SJCRH30 (cell line): ENCODE data around the gene FGD4. TPM values are rescaled to one million over a fixed set of nuclear protein-coding genes. Genes with fewer than 3 reads are reported as not detected.

Experiments used
- DNase-seq, 2 experiments: peaks; one replicate each; pipeline ENCODE4 v3.0.0-alpha.2; 2015 to 2020
- H3K27ac ChIP-seq: fragments of 250-450 bp; sonication (Bioruptor Pico); 2 replicates; pipeline ENCODE4 v1.5.1; 2020; ENCODE audit warnings: mild to moderate bottlenecking, moderate library complexity
- H3K27me3 ChIP-seq: fragments of 250-450 bp; sonication (Bioruptor Pico); 2 replicates; pipeline ENCODE4 v1.5.1; 2020; ENCODE audit warnings: mild to moderate bottlenecking, moderate library complexity
- H3K36me3 ChIP-seq: fragments of 250-450 bp; sonication (Bioruptor Pico); 2 replicates; pipeline ENCODE4 v1.5.1; 2020; ENCODE audit warnings: mild to moderate bottlenecking, moderate library complexity
- H3K4me1 ChIP-seq: fragments of 250-450 bp; sonication (Bioruptor Pico); 2 replicates; pipeline ENCODE4 v1.5.1; 2020; ENCODE audit warnings: mild to moderate bottlenecking, moderate library complexity
- H3K4me3 ChIP-seq: fragments of 250-450 bp; sonication (Bioruptor Pico); 2 replicates; pipeline ENCODE4 v1.5.1; 2020; ENCODE audit warnings: mild to moderate bottlenecking, moderate library complexity
- H3K9me3 ChIP-seq: fragments of 250-450 bp; sonication (Bioruptor Pico); replicated peaks from 2 replicates; pipeline ENCODE4 v1.5.1; 2020; ENCODE audit warnings: mild to moderate bottlenecking, moderate library complexity
- total RNA-seq: library from RNA; depleted of rRNA; stranded (reverse); fragments of >200 nt; shearing (Covaris generic); gene quantifications from 2 replicates; pipeline ENCODE4 v1.2.3, GENCODE V29; 2014

Gene FGD4
- total RNA-seq, 1 experiment from 2014 or later: 10.3 TPM

GRCh38 chr12:32457251-32458025 lies 58.1 kb downstream of the FGD4 start:
- no peaks in the 10 kb centered on the region for H3K9me3 ChIP-seq

GRCh38 chr12:32460638-32461037 lies 61.3 kb downstream of the FGD4 start:
- Histone ChIP-seq H3K27ac (no peak overlapping the region), H3K27me3 (no peaks in the 10 kb centered on the region), H3K36me3 (no peaks in the 10 kb centered on the region), H3K4me1 (peaks cover 6% of the 10 kb centered on the region), H3K4me3 (no peak overlapping the region), H3K9me3 (no peaks in the 10 kb centered on the region)
- no peak for DNase-seq

More at GRCh38 chr12:32457251-32458025, 58.1 kb downstream of the FGD4 start:
- no peaks in the 10 kb centered on the region for H3K27me3 ChIP-seq
- H3K4me3 ChIP-seq: no peak overlapping the region
- peaks cover 6% of the 10 kb centered on the region for H3K4me1 ChIP-seq
- no peak overlapping the region for H3K27ac ChIP-seq
- no peak for DNase-seq
- H3K36me3 ChIP-seq: no peaks in the 10 kb centered on the region

GRCh38 chr12:32462908-32463307 lies 63.5 kb downstream of the FGD4 start:
- Histone ChIP-seq H3K27me3 (no peaks in the 10 kb centered on the region), H3K4me3 (no peak overlapping the region), H3K36me3 (no peaks in the 10 kb centered on the region), H3K27ac (no peak overlapping the region), H3K4me1 (peaks cover 13% of the 10 kb centered on the region), H3K9me3 (no peaks in the 10 kb centered on the region)
- DNase-seq: no peak

GRCh38 chr12:32466187-32466586 lies 66.8 kb downstream of the FGD4 start:
- H3K4me1 ChIP-seq: peaks cover 19% of the 10 kb centered on the region
- DNase-seq: no peak
- no peak overlapping the region for H3K4me3 ChIP-seq
- H3K36me3 ChIP-seq: no peaks in the 10 kb centered on the region
- H3K27ac ChIP-seq: peak overlapping the region; percentile 34
- H3K27me3 ChIP-seq: no peaks in the 10 kb centered on the region
- no peaks in the 10 kb centered on the region for H3K9me3 ChIP-seq

- Histone ChIP-seq H3K9me3 (no peaks in the 10 kb centered on the region), H3K27ac (peak overlapping the region; percentile 34), H3K36me3 (no peaks in the 10 kb centered on the region), H3K4me1 (peaks cover 19% of the 10 kb centered on the region), H3K4me3 (no peak overlapping the region), H3K27me3 (no peaks in the 10 kb centered on the region)
- peak in 1 of 2 experiments; percentile 68 for DNase-seq
These were observed 67.8 kb downstream of the FGD4 start for GRCh38 chr12:32466986-32467711.

GRCh38 chr12:32467959-32468863 lies 68.9 kb downstream of the FGD4 start:
- Histone ChIP-seq H3K9me3 (no peaks in the 10 kb centered on the region), H3K4me3 (no peak overlapping the region), H3K27ac (no peak overlapping the region), H3K27me3 (no peaks in the 10 kb centered on the region), H3K36me3 (no peaks in the 10 kb centered on the region), H3K4me1 (peaks cover 19% of the 10 kb centered on the region)
- no peak for DNase-seq

- H3K4me3 ChIP-seq: no peak overlapping the region
- peaks cover 19% of the 10 kb centered on the region for H3K4me1 ChIP-seq
- DNase-seq: no peak
- H3K36me3 ChIP-seq: no peaks in the 10 kb centered on the region
- no peak overlapping the region for H3K27ac ChIP-seq
- H3K9me3 ChIP-seq: no peaks in the 10 kb centered on the region
- H3K27me3 ChIP-seq: no peaks in the 10 kb centered on the region
These were observed 71.6 kb downstream of the FGD4 start for GRCh38 chr12:32470936-32471470.

- no peaks in the 10 kb centered on the region for H3K36me3 ChIP-seq
- DNase-seq: no peak
These were observed 72.2 kb downstream of the FGD4 start for GRCh38 chr12:32471591-32472001.

GRCh38 chr12:32475724-32476123 lies 76.4 kb downstream of the FGD4 start:
- Histone ChIP-seq H3K9me3 (peaks cover 3% of the 10 kb centered on the region; the same call in 1 of the 2 replicates), H3K27me3 (no peaks in the 10 kb centered on the region), H3K27ac (no peak overlapping the region), H3K4me3 (no peak overlapping the region), H3K36me3 (no peaks in the 10 kb centered on the region), H3K4me1 (peaks cover 25% of the 10 kb centered on the region)
- no peak for DNase-seq

More at GRCh38 chr12:32471591-32472001, 72.2 kb downstream of the FGD4 start:
- Histone ChIP-seq H3K4me1 (peaks cover 18% of the 10 kb centered on the region), H3K27ac (no peak overlapping the region), H3K9me3 (no peaks in the 10 kb centered on the region), H3K27me3 (no peaks in the 10 kb centered on the region), H3K4me3 (no peak overlapping the region)

GRCh38 chr12:32476446-32476845 lies 77.1 kb downstream of the FGD4 start:
- H3K36me3 ChIP-seq: no peaks in the 10 kb centered on the region
- no peak overlapping the region for H3K4me3 ChIP-seq
- no peaks in the 10 kb centered on the region for H3K27me3 ChIP-seq
- no peak overlapping the region for H3K27ac ChIP-seq
- H3K9me3 ChIP-seq: peaks cover 3% of the 10 kb centered on the region; the same call in 1 of the 2 replicates
- peaks cover 25% of the 10 kb centered on the region for H3K4me1 ChIP-seq
- DNase-seq: no peak

GRCh38 chr12:32477714-32478113 lies 78.4 kb downstream of the FGD4 start:
- Histone ChIP-seq H3K27me3 (no peaks in the 10 kb centered on the region), H3K36me3 (no peaks in the 10 kb centered on the region), H3K27ac (peak overlapping the region; percentile 86), H3K9me3 (peaks cover 3% of the 10 kb centered on the region; the same call in 1 of the 2 replicates), H3K4me3 (peak overlapping the region; percentile 39), H3K4me1 (peaks cover 25% of the 10 kb centered on the region)
- DNase-seq: peak; percentile 67 to 85

- DNase-seq: peak; percentile 33 to 68
- H3K4me3 ChIP-seq: peak overlapping the region; percentile 39
- no peaks in the 10 kb centered on the region for H3K36me3 ChIP-seq
- peak overlapping the region; percentile 86 for H3K27ac ChIP-seq
- no peaks in the 10 kb centered on the region for H3K27me3 ChIP-seq
- H3K4me1 ChIP-seq: peaks cover 25% of the 10 kb centered on the region
- H3K9me3 ChIP-seq: peaks cover 3% of the 10 kb centered on the region; the same call in 1 of the 2 replicates
These were observed 78.8 kb downstream of the FGD4 start for GRCh38 chr12:32478166-32478565.

GRCh38 chr12:32478858-32479725 lies 79.7 kb downstream of the FGD4 start:
- peak in 1 of 2 experiments; percentile 8 for DNase-seq
- peak overlapping the region; percentile 86 for H3K27ac ChIP-seq
- peaks cover 25% of the 10 kb centered on the region for H3K4me1 ChIP-seq
- no peaks in the 10 kb centered on the region for H3K36me3 ChIP-seq
- no peaks in the 10 kb centered on the region for H3K27me3 ChIP-seq
- H3K9me3 ChIP-seq: peaks cover 3% of the 10 kb centered on the region; the same call in 1 of the 2 replicates
- H3K4me3 ChIP-seq: no peak overlapping the region
